Keratinocyte (primary cell): ENCODE results near the gene HINFP.

Experiments
- CTCF ChIP-seq, 3 experiments: IDR thresholded peaks in 1 of 3; conservative IDR thresholded peaks in 1 of 3; optimal IDR thresholded peaks in 1 of 3; 2 replicates in 2 of 3; 3 replicates in 1 of 3; pipeline versions ENCODE3 to v1.5.1; 2011; ENCODE audit warnings: low read length in 3 of 3, mild to moderate bottlenecking in 3 of 3, moderate library complexity in 2 of 3, control low read depth in 1 of 3, inconsistent platforms in 1 of 3; ENCODE audit not compliant: insufficient read depth in 2 of 3; ENCODE audit errors: extremely low read depth in 1 of 3
- EZH2 ChIP-seq: IDR thresholded peaks from one replicate; pipeline ENCODE4 v1.6.1; 2012; ENCODE audit warnings: inconsistent platforms, mild to moderate bottlenecking, low read length, moderate library complexity

DNA sequence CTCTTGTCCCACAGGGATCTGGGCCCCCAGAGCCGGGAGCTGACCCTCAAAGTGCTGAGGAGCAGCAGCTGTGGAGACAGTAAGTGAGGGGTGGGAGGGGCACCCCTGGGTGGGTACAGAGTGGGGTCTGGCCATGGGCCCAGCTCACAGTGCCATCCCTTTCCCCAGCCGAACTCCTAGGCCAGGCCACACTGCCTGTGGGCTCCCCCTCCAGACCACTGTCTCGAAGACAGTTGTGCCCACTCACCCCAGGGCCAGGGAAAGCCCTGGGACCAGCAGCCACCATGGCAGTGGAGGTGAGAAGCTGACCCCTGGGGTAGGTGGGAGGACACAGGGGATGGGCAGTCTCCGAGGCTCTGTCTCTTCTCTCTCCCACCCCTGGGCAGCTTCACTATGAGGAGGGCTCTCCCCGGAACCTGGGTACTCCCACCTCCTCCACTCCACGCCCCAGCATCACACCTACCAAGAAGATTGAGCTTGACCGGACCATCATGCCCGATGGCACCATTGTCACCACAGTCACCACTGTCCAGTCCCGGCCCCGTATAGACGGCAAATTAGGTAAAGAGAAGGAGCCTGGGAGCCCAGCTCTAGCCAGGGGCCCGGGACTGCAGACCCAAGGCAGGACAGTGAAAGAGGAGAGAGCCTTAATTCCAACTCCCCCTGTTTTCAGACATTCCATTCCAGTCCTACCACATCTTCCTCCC lies 8.9 kb upstream of the HINFP start:
- no peak for TF ChIP-seq CTCF (optimal IDR thresholded peaks at IDR 0.05 in 1 of 3, IDR thresholded peaks at IDR 0.05 in 1 of 3, conservative IDR thresholded peaks at IDR 0.05 in 1 of 3; ENCODE audit: extremely low read depth in 1 of 3, insufficient read depth in 2 of 3, low read length in 3 of 3)
- TF ChIP-seq EZH2, result no peak
